IPS-18a (cell line): ENCODE data around the gene BTG2.

ENCODE experiments used
- H3K27ac ChIP-seq: one replicate; pipeline ENCODE4 v1.5.1; 2013; ENCODE audit warnings: low read length
- H3K27me3 ChIP-seq: one replicate; pipeline ENCODE4 v1.6.1; 2013; ENCODE audit warnings: mild to moderate bottlenecking, low read length; ENCODE audit not compliant: control insufficient read depth, insufficient read depth
- H3K36me3 ChIP-seq: one replicate; pipeline ENCODE4 v1.6.1; 2013; ENCODE audit warnings: low read depth, low read length; ENCODE audit not compliant: control insufficient read depth
- H3K4me1 ChIP-seq: one replicate; pipeline ENCODE4 v1.6.1; 2013; ENCODE audit warnings: low read depth, low read length; ENCODE audit not compliant: control insufficient read depth
- H3K4me3 ChIP-seq: one replicate; pipeline ENCODE4 v1.5.1; 2013; ENCODE audit warnings: low read length
- H3K9ac ChIP-seq: one replicate; pipeline ENCODE4 v1.6.1; 2013; ENCODE audit warnings: mild to moderate bottlenecking, low read length, moderate library complexity
- H3K9me3 ChIP-seq: one replicate; pipeline ENCODE4 v1.6.1; 2013; ENCODE audit warnings: low read depth, low read length; ENCODE audit not compliant: control insufficient read depth

BTG2 gene

GRCh38 chr1:203324105-203325025 lies 19.0 kb downstream of the BTG2 start:
- Histone ChIP-seq H3K4me3 (no peak overlapping the region), H3K9me3 (no peaks in the 10 kb centered on the region), H3K36me3 (no peaks in the 10 kb centered on the region), H3K4me1 (peaks cover 48% of the 10 kb centered on the region), H3K27ac (no peak overlapping the region), H3K27me3 (peaks cover 46% of the 10 kb centered on the region), H3K9ac (no peak overlapping the region)

GRCh38 chr1:203325026-203325417 lies 19.7 kb downstream of the BTG2 start:
- Histone ChIP-seq H3K27me3 (peaks cover 47% of the 10 kb centered on the region), H3K9ac (peak overlapping the region; percentile 9), H3K36me3 (no peaks in the 10 kb centered on the region), H3K4me3 (no peak overlapping the region), H3K4me1 (peaks cover 48% of the 10 kb centered on the region), H3K27ac (no peak overlapping the region), H3K9me3 (no peaks in the 10 kb centered on the region)

GRCh38 chr1:203325418-203326091 lies 20.2 kb downstream of the BTG2 start:
- Histone ChIP-seq H3K36me3 (no peaks in the 10 kb centered on the region), H3K9me3 (no peaks in the 10 kb centered on the region), H3K4me3 (no peak overlapping the region), H3K9ac (peak overlapping the region; percentile 9), H3K4me1 (peaks cover 48% of the 10 kb centered on the region), H3K27ac (no peak overlapping the region), H3K27me3 (peaks cover 42% of the 10 kb centered on the region)

- H3K9me3 ChIP-seq: no peaks in the 10 kb centered on the region
- peaks cover 42% of the 10 kb centered on the region for H3K4me1 ChIP-seq
- no peaks in the 10 kb centered on the region for H3K36me3 ChIP-seq
- no peak overlapping the region for H3K27ac ChIP-seq
- peak overlapping the region; percentile 65 for H3K4me3 ChIP-seq
- peaks cover 42% of the 10 kb centered on the region for H3K27me3 ChIP-seq
- peak overlapping the region; percentile 55 for H3K9ac ChIP-seq
Measured at GRCh38 chr1:203326830-203327683, 21.7 kb downstream of the BTG2 start.

- H3K4me3 ChIP-seq: peak overlapping the region; percentile 31
- H3K9ac ChIP-seq: peak overlapping the region; percentile 55
- peaks cover 42% of the 10 kb centered on the region for H3K27me3 ChIP-seq
- H3K27ac ChIP-seq: peak overlapping the region; percentile 56
- H3K9me3 ChIP-seq: no peaks in the 10 kb centered on the region
- H3K4me1 ChIP-seq: peaks cover 42% of the 10 kb centered on the region
- no peaks in the 10 kb centered on the region for H3K36me3 ChIP-seq
Measured at GRCh38 chr1:203327684-203328457, 22.6 kb downstream of the BTG2 start.

GRCh38 chr1:203328714-203329122 lies 23.4 kb downstream of the BTG2 start:
- no peaks in the 10 kb centered on the region for H3K36me3 ChIP-seq
- peaks cover 33% of the 10 kb centered on the region for H3K27me3 ChIP-seq
- no peaks in the 10 kb centered on the region for H3K9me3 ChIP-seq
- H3K4me3 ChIP-seq: no peak overlapping the region
- no peak overlapping the region for H3K27ac ChIP-seq
- H3K4me1 ChIP-seq: peaks cover 42% of the 10 kb centered on the region
- H3K9ac ChIP-seq: no peak overlapping the region

- Histone ChIP-seq H3K36me3 (no peaks in the 10 kb centered on the region), H3K27me3 (peaks cover 21% of the 10 kb centered on the region), H3K9ac (no peak overlapping the region), H3K4me1 (peaks cover 21% of the 10 kb centered on the region), H3K27ac (no peak overlapping the region), H3K4me3 (no peak overlapping the region), H3K9me3 (no peaks in the 10 kb centered on the region)
Measured at GRCh38 chr1:203331224-203331623, 25.9 kb downstream of the BTG2 start.

GRCh38 chr1:203335503-203335902 lies 30.2 kb downstream of the BTG2 start:
- Histone ChIP-seq H3K9ac (no peak overlapping the region), H3K4me3 (no peak overlapping the region), H3K9me3 (no peaks in the 10 kb centered on the region)

GRCh38 chr1:203336097-203336496 lies 30.8 kb downstream of the BTG2 start:
- Histone ChIP-seq H3K27ac (no peak overlapping the region), H3K9me3 (no peaks in the 10 kb centered on the region), H3K4me1 (no peaks in the 10 kb centered on the region), H3K27me3 (no peaks in the 10 kb centered on the region), H3K9ac (no peak overlapping the region), H3K36me3 (no peaks in the 10 kb centered on the region), H3K4me3 (no peak overlapping the region)

More at GRCh38 chr1:203335503-203335902, 30.2 kb downstream of the BTG2 start:
- Histone ChIP-seq H3K36me3 (no peaks in the 10 kb centered on the region), H3K4me1 (no peaks in the 10 kb centered on the region), H3K27ac (no peak overlapping the region), H3K27me3 (no peaks in the 10 kb centered on the region)

GRCh38 chr1:203338335-203339036 lies 33.2 kb downstream of the BTG2 start:
- Histone ChIP-seq H3K9me3 (no peaks in the 10 kb centered on the region), H3K36me3 (no peaks in the 10 kb centered on the region), H3K27ac (no peak overlapping the region), H3K4me3 (no peak overlapping the region), H3K9ac (no peak overlapping the region), H3K27me3 (no peaks in the 10 kb centered on the region), H3K4me1 (peaks cover 3% of the 10 kb centered on the region)
